GM19463 (cell line): ENCODE data around the gene KCNQ5.
"Not testable (repeated sequence)": the region's sequence is repeated elsewhere in the genome, so short reads cannot be mapped to it uniquely, and the experiment has no call there.

Source experiments
- ATAC-seq: cut with Tn5 transposase; IDR thresholded peaks from one replicate; pipeline ENCODE4 v1.9.1; 2021; ENCODE audit warnings: mild to moderate bottlenecking, moderate library complexity; ENCODE audit not compliant: unreplicated experiment

KCNQ5 gene

DNA sequence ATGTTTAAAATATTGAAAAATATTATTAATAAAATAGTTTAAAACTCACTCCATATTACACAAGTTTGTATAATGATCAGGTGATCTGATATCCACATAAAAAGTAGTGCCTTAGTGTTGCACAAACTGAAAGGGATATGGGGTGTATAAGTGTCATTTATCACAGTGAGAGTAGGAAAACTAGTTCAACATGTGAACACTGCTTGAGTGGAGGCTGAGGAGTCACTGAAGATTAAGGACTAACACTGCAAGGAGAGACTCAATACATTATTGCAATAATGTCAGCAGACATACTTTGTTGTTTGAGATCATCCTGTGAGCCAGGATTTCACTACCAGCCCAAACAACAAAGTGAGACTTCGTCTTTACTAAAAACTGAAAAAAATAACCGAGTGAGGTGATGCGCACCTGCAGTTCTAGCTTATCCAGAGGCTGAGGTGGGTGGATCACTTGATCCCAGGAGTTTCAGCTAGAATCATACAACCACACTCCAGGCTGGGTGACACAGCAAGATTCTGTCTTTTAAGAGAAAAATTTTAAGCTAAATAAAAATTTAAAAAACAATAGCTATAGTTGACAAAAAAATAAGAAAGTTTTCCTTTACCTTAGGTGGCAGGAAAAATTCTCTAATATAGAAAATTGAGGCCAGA, 605.9 kb downstream of the KCNQ5 start:
- no peak for ATAC-seq

GRCh38 chr6:73231986-73232391, 610.1 kb downstream of the KCNQ5 start:
- ATAC-seq: peak; percentile 91

DNA sequence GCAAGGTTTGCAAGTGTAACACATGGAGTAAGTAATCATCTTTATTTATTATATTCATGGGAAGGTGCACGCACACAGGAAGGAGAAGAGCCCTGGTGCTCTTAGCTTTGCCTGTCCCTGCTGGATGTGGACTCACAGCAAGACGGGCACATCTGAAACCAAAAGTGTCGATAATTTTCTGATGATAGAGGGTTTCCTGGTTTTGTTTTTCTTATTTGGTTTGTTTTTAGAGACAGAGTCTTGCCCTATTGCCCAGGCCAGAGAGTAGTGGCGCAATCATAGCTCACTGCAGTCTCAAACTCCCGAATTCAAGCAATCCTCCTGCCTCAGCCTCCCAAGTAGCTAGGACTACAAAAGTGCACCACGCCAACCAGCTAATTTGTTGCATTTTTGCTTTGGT, 611.2 kb downstream of the KCNQ5 start:
- no peak for ATAC-seq

- ATAC-seq: not testable (repeated sequence)
Measured at GRCh38 chr6:73233971-73234370, 612.1 kb downstream of the KCNQ5 start.

DNA sequence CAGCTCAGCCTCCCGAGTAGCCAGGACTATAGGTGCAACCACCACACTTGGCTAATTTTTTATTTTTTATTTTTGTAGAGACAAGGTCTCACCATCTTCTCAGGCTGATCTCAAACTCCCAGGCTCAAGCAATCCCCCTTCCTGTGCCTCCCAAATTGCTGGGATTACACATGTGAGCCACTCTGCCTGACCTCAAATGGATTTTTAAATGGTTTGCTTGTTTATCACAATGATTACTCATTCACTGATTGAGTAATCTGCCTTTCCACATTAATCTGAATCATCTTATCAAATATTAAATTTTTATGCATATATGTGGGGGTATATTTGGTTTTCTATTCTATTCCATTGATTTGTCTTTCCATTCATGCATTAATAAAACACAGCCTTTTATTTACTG, 612.9 kb downstream of the KCNQ5 start:
- no peak for ATAC-seq

GRCh38 chr6:73236144-73236750, 614.4 kb downstream of the KCNQ5 start:
- no peak for ATAC-seq

GRCh38 chr6:73240730-73241129, 618.9 kb downstream of the KCNQ5 start:
- ATAC-seq: no peak

DNA sequence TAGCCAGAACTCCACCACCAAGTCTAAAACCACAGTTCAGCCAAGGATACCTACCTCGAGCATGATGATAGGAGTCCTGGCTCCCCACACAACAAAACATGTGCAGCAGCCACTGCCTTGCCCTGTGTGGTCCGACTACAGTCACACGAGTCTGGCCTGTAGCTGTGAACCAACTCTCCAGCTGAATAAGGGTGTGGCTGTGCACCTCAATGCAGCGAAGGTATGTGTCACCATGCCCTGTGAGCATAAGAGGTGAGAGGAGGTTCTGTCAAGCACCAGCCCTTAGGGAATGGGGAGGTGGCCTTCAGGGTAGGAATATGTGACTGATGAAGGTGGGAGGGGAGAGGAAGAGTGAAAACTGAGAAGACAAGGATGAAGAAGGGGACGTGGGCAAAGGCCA, 620.1 kb downstream of the KCNQ5 start:
- ATAC-seq: no peak
